Measurements from ENCODE around the gene ARHGEF39. TPM values are rescaled to one million over a fixed set of nuclear protein-coding genes. Genes with fewer than 3 reads are reported as not detected.
A peak's percentile ranks its signal among the peaks of the same experiment; 100 is the strongest.

Gene ARHGEF39
- total and polyA plus RNA-seq, 7 donors = 0.60 to 9.0 (median 1.6) TPM

GRCh38 chr9:35618854-35619799, 45.9 kb downstream of the ARHGEF39 start:
- intact Hi-C loops (cut with DNase I) = no loop called here
- peaks cover 0 to 7% (median 0%) of the 10 kb centered on the region in 3 donors for H3K27me3 ChIP-seq
- H3K4me1 ChIP-seq = peaks cover 0 to 13% (median 10%) of the 10 kb centered on the region in 4 donors
- WGBS, 2 donors = 74 to 89% methylated on average over 17 of the region's 17 CpGs
- TF ChIP-seq CTCF (IDR thresholded peaks at IDR 0.05) = no peak
- peak in 1 of 4 donors; percentile 39 for TF ChIP-seq POLR2AphosphoS5 (IDR thresholded peaks at IDR 0.05)
- TF ChIP-seq EP300 (IDR thresholded peaks at IDR 0.05) = peak in 2 of 4 donors; percentile 17 to 41
- no peaks in the 10 kb centered on the region for H3K36me3 ChIP-seq
- H3K27ac ChIP-seq = peak overlapping the region in 1 of 4 donors; percentile 1
- no peak overlapping the region for H3K4me3 ChIP-seq
- H3K9me3 ChIP-seq = no peaks in the 10 kb centered on the region
- no peak for DNase-seq

DNA sequence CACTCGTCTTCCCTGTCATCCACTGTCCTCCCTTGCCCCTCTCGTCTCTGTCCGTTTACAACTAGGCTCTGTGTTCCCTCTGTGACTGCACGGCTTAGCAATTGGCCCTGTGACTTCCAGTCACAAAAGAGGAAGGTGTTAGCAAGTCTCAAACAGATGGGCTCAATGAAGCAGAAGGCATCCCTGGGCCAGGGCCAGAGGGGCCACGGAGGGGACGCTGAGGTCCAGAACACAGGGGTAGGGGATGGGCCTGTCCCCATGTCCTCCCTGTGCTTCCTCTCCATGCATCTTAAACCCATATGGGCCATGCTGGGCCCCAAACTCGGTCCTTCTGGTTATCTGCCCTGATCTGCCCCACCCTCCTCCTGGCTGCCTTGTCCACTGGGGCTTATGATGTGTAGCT, 46.7 kb downstream of the ARHGEF39 start, which contains the start of gene CD72:
TSS of gene CD72 (minus strand) at position 89 of the 403 bp plus-strand sequence. CDS start 110 bp downstream, outside the sequence.
- Histone ChIP-seq H3K27ac (peak within 1 kb of the TSS in 1 of 4 donors; percentile 36), H3K36me3 (no peaks in the 10 kb centered on the region), H3K27me3 (peaks cover 0 to 7% (median 0%) of the 10 kb centered on the region in 3 donors), H3K4me3 (peak within 1 kb of the TSS; percentile 9 to 51 (median 44)), H3K4me1 (peaks cover 0 to 13% (median 10%) of the 10 kb centered on the region in 4 donors), H3K9me3 (no peaks in the 10 kb centered on the region)
- 58 to 74% methylated on average over 7 of the region's 7 CpGs for WGBS, 2 donors
- intact Hi-C loops (cut with DNase I) = no loop called here
- TF ChIP-seq EP300 (IDR thresholded peaks at IDR 0.05) = no peak
- peak in 1 of 4 donors; percentile 44 for TF ChIP-seq POLR2AphosphoS5 (IDR thresholded peaks at IDR 0.05)
- no peak for DNase-seq

DNA sequence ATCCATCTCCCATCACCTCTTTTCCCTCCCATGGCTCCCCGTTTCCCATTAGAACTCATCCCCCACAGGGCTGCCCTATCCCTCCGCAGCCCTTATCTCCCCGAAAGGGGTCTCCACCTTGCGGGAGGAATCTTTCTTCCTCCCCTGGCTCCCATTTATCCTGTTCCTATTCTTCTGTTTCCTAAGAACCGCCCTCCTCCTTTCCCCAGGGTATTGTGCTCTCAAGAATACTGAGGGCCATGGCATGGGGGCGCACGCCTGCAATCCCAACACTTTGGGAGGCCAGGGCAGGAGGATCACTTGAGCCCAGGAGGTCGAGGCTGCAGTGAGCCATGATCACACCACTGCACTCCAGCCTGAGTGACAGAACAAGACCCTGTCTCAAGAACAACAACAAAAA, 47.4 kb downstream of the ARHGEF39 start:
- WGBS, 2 donors = 65 to 80% methylated on average over 8 of the region's 8 CpGs
- Histone ChIP-seq H3K27me3 (peaks cover 0 to 7% (median 0%) of the 10 kb centered on the region in 3 donors), H3K9me3 (no peaks in the 10 kb centered on the region), H3K27ac (peak overlapping the region in 1 of 4 donors; percentile 36), H3K4me1 (peaks cover 0 to 13% (median 10%) of the 10 kb centered on the region in 4 donors), H3K4me3 (peak overlapping the region in 3 of 4 donors; percentile 39 to 51 (median 48)), H3K36me3 (no peaks in the 10 kb centered on the region)
- intact Hi-C loops (cut with DNase I) = no loop called here
- TF ChIP-seq POLR2A (IDR thresholded peaks at IDR 0.05) (no peak), EP300 (IDR thresholded peaks at IDR 0.05) (no peak)
- no peak for DNase-seq

- peak; percentile 89 for DNase-seq
- Histone ChIP-seq H3K9me3 (no peaks in the 10 kb centered on the region), H3K4me3 (peak overlapping the region; percentile 9 to 51 (median 44)), H3K27ac (peak overlapping the region in 1 of 4 donors; percentile 36), H3K4me1 (peaks cover 0 to 13% (median 10%) of the 10 kb centered on the region in 4 donors), H3K27me3 (peaks cover 0 to 7% (median 0%) of the 10 kb centered on the region in 3 donors), H3K36me3 (no peaks in the 10 kb centered on the region)
- intact Hi-C loops (cut with DNase I) = no loop called here
- TF ChIP-seq POLR2A (IDR thresholded peaks at IDR 0.05) (no peak), EP300 (IDR thresholded peaks at IDR 0.05) (no peak), POLR2AphosphoS5 (IDR thresholded peaks at IDR 0.05) (no peak), CTCF (IDR thresholded peaks at IDR 0.05) (no peak)
- 8 to 13% methylated on average over 51 of the region's 51 CpGs for WGBS, 2 donors
Observed at GRCh38 chr9:35616681-35617459, 48.1 kb downstream of the ARHGEF39 start.

- intact Hi-C loops (cut with DNase I) = no loop called here
- no peaks in the 10 kb centered on the region for H3K9me3 ChIP-seq
- no peaks in the 10 kb centered on the region for H3K36me3 ChIP-seq
- no peak for DNase-seq
- peaks cover 0 to 7% (median 0%) of the 10 kb centered on the region in 3 donors for H3K27me3 ChIP-seq
- no peak overlapping the region for H3K4me3 ChIP-seq
- H3K4me1 ChIP-seq = peaks cover 0 to 13% (median 10%) of the 10 kb centered on the region in 4 donors
- TF ChIP-seq POLR2AphosphoS5 (IDR thresholded peaks at IDR 0.05) (no peak), POLR2A (IDR thresholded peaks at IDR 0.05) (no peak), EP300 (IDR thresholded peaks at IDR 0.05) (no peak), CTCF (IDR thresholded peaks at IDR 0.05) (no peak)
- 82 to 91% methylated on average over 17 of the region's 17 CpGs for WGBS, 2 donors
- no peak overlapping the region for H3K27ac ChIP-seq
Observed at GRCh38 chr9:35615981-35616680, 48.9 kb downstream of the ARHGEF39 start.

Measured in sigmoid colon (tissue), 7 donors.